SU-DHL-6 (cell line): ENCODE measurements around the gene RIPOR2.
"Not testable (repeated sequence)": the region's sequence is repeated elsewhere in the genome, so short reads cannot be mapped to it uniquely, and the experiment has no call there.

ENCODE experiments used
- H2AFZ ChIP-seq: fragments of 200-600 bp; sonication (generic); 2 replicates; pipeline ENCODE4 v1.6.1; 2014; ENCODE audit warnings: low read depth, mild to moderate bottlenecking, moderate library complexity, mixed read lengths, antibody characterized with exemption, low read length; ENCODE audit not compliant: severe bottlenecking
- H3F3A ChIP-seq: fragments of 200-600 bp; shearing (Covaris generic); 2 replicates; pipeline ENCODE4 v1.6.0; 2016; ENCODE audit warnings: antibody characterized with exemption, mild to moderate bottlenecking; ENCODE audit not compliant: insufficient read depth
- H3K27ac ChIP-seq: fragments of 200-600 bp; sonication (generic); 2 replicates; pipeline ENCODE4 v1.5.1; 2016; ENCODE audit warnings: low read depth, mild to moderate bottlenecking, low read length, moderate library complexity, mixed read lengths
- H3K27me3 ChIP-seq: fragments of 200-600 bp; sonication (generic), shearing (Covaris generic); 2 replicates; pipeline ENCODE4 v1.6.0; 2014; ENCODE audit warnings: mild to moderate bottlenecking, low read length
- H3K36me3 ChIP-seq: fragments of 200-600 bp; sonication (generic); 2 replicates; pipeline ENCODE4 v1.6.1; 2014; ENCODE audit warnings: mild to moderate bottlenecking, low read length, mixed read lengths
- H3K4me2 ChIP-seq: fragments of 300-600, 200-600 bp; shearing (Covaris generic), sonication (generic); 2 replicates; pipeline ENCODE4 v1.6.0; 2014; ENCODE audit warnings: low read length, low read depth, mild to moderate bottlenecking; ENCODE audit not compliant: poor library complexity, severe bottlenecking
- H3K4me3 ChIP-seq: fragments of 200-600 bp; sonication (generic); 2 replicates; pipeline ENCODE4 v1.5.1; 2014; ENCODE audit warnings: antibody characterized with exemption, low read length, mild to moderate bottlenecking, mixed read lengths; ENCODE audit not compliant: insufficient read depth, poor library complexity, severe bottlenecking
- H3K79me2 ChIP-seq: fragments of 200-600 bp; sonication (generic); 2 replicates; pipeline ENCODE4 v1.6.1; 2014; ENCODE audit warnings: mild to moderate bottlenecking, low read length, moderate library complexity; ENCODE audit not compliant: insufficient read depth
- H3K9ac ChIP-seq: fragments of 200-600 bp; sonication (generic); 2 replicates; pipeline ENCODE4 v1.7.0; 2014; ENCODE audit warnings: mild to moderate bottlenecking, low read length
- H3K9me2 ChIP-seq: fragments of 200-600 bp; sonication (generic); replicated peaks from 2 replicates; pipeline ENCODE4 v1.6.1; 2014; ENCODE audit warnings: low read length; ENCODE audit not compliant: insufficient read depth
- H3K9me3 ChIP-seq: fragments of 200-600 bp; sonication (generic); 2 replicates; pipeline ENCODE4 v1.6.1; 2014; ENCODE audit warnings: low read length, mixed read lengths; ENCODE audit not compliant: insufficient read depth
- H4K20me1 ChIP-seq: fragments of 200-600 bp; sonication (generic); 2 replicates; pipeline ENCODE4 v1.6.1; 2014; ENCODE audit warnings: low read depth, mild to moderate bottlenecking, antibody characterized with exemption, low read length, moderate library complexity, mixed read lengths
- CTCF ChIP-seq: fragments of 200-600 bp; sonication (generic); IDR thresholded peaks from one replicate; pipeline ENCODE4 v1.5.1; 2017; ENCODE audit warnings: antibody characterized with exemption, mild to moderate bottlenecking, low read length, moderate library complexity; ENCODE audit not compliant: insufficient read depth, poor library complexity, severe bottlenecking
- EZH2phosphoT487 ChIP-seq: fragments of 200-600 bp; sonication (generic), shearing (Covaris generic); conservative IDR thresholded peaks from 2 replicates; pipeline ENCODE4 v1.6.1; 2018; ENCODE audit warnings: mild to moderate bottlenecking, antibody characterized with exemption, low read length, moderate library complexity, mixed read lengths

The RIPOR2 gene

DNA sequence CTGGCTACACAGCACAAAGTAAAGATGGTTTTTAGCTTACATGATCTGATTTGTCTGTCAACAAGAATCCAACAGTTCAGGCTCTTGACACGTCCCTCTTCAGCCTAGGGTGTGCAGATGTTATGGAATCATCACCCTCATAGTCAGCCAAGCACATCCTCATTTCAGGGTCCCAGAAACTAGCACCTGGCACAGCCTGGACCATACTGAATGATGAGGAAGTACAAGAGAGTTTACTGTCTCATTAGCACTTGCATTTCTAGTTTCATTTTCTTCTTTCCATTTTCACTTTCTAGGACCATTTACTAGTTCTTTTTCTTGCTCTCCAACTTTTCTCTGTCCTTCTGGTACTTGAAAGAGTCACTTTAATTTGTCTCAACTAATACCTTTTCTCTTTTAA is 6.5 kb downstream of the RIPOR2 start:
- H3K27ac ChIP-seq, result peak overlapping the region; percentile 92
- no peak overlapping the region for H2AFZ ChIP-seq
- peaks cover 26% of the 10 kb centered on the region for H3K36me3 ChIP-seq
- TF ChIP-seq EZH2phosphoT487 (no peak), CTCF (no peak)
- peaks cover 30% of the 10 kb centered on the region for H4K20me1 ChIP-seq
- H3K4me3 ChIP-seq, result peak overlapping the region; percentile 6
- no peaks in the 10 kb centered on the region for H3K9me2 ChIP-seq
- no peaks in the 10 kb centered on the region for H3K27me3 ChIP-seq
- peaks cover 98% of the 10 kb centered on the region for H3K79me2 ChIP-seq
- no peaks in the 10 kb centered on the region for H3K9me3 ChIP-seq
- peak overlapping the region; percentile 19; the same call in 1 of the 2 replicates for H3K9ac ChIP-seq
- peaks cover 70% of the 10 kb centered on the region for H3F3A ChIP-seq
- H3K4me2 ChIP-seq, result peak overlapping the region; percentile 88

DNA sequence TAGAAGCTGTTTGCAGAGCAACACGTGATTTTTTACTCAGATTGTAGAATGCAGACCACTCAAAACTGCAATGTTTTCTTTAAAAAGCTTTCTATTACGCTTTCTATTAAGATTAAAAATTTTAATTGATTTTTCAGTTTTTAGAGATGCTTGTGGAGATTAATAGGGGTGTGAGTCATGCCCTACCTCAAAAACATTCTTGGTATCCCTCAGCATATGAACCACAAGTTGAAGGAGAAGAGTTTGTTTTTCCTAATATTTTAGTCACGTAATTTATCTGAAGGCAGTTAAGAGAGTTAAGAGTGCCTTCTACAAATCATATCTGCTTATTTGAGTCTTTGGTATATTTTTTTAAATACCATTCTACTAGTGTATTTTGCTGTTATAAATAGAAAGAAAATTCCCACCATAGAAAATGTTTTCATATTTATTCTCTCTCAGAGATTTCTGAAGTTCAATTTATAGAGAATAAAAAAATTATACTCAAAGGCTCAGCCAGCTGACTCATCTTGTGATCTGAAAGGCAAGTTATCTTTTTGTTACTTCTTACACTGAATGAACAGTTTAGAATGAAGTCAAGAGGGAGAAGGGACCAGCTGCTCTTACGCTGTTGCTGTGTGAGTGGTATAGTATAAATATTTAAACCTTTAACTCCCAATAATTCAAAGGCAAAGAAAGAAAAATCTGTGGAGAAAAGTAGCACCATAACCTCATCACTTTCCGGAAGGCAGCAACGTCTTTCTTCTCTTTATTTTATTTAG is 7.6 kb downstream of the RIPOR2 start:
- no peaks in the 10 kb centered on the region for H3K9me2 ChIP-seq
- H3K79me2 ChIP-seq, result peaks cover 98% of the 10 kb centered on the region
- peak overlapping the region; percentile 88 for H3K4me2 ChIP-seq
- no peaks in the 10 kb centered on the region for H3K9me3 ChIP-seq
- peaks cover 30% of the 10 kb centered on the region for H4K20me1 ChIP-seq
- no peak overlapping the region for H2AFZ ChIP-seq
- TF ChIP-seq CTCF, result no peak
- no peak for TF ChIP-seq EZH2phosphoT487
- H3K9ac ChIP-seq, result peak overlapping the region; percentile 19
- H3K36me3 ChIP-seq, result peaks cover 26% of the 10 kb centered on the region
- peak overlapping the region; percentile 92 for H3K27ac ChIP-seq
- peak overlapping the region; percentile 6 for H3K4me3 ChIP-seq
- peaks cover 59% of the 10 kb centered on the region for H3F3A ChIP-seq
- no peaks in the 10 kb centered on the region for H3K27me3 ChIP-seq

DNA sequence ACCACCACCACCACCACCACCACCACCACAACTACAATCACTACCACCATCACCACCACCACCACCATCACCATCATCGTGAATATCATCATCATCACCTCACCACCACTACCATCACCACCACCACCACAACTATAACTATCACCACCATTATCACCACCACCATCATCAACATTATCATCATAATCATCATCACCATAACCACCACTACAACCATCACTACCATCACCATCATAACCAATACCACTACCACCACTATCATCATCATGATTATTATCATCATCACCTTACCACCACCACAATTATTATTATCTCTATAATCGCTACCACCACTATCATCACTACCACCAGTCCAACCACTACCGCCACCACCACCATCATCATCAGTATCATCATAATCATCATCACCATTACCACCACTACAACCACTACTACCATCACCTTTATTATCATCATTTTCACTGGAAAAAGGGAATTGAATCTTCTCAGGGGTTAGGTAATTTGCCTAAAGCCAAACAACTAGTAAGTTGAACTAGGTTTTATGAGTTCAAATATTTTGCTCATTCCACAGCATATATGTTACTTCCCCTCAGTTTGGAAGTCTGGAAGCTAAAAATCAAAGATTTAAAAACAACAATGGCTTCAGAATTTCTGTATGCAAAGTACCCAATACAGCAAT is 8.3 kb downstream of the RIPOR2 start:
- peaks cover 99% of the 10 kb centered on the region for H3K79me2 ChIP-seq
- H3K4me2 ChIP-seq, result peak overlapping the region; percentile 88
- TF ChIP-seq CTCF (no peak), EZH2phosphoT487 (no peak)

DNA sequence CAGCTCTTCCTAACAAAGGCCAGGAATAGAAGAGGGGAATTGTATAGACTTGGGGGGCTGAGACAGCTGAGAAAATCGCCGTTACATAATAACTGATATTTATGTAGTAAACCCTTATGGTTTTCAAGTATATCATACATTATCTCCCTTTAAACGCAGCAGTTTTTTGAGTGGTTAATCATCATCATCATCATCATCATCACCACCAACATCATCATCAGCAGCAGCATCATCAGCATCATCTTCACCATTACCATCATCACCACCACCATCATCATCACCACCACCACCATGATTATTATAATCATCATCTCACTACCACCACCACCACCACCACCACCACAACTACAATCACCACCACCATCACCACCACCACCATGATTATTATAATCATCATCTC is 9.1 kb downstream of the RIPOR2 start:
- not testable (repeated sequence) for H3K9ac ChIP-seq, H2AFZ ChIP-seq, H3K27me3 ChIP-seq, H3K4me3 ChIP-seq, H3K9me3 ChIP-seq, H3K9me2 ChIP-seq
- peak overlapping the region; percentile 8 for H3K27ac ChIP-seq
- H3K36me3 ChIP-seq, result peaks cover 26% of the 10 kb centered on the region
- peaks cover 99% of the 10 kb centered on the region for H3K79me2 ChIP-seq
- peaks cover 50% of the 10 kb centered on the region for H3F3A ChIP-seq
- H4K20me1 ChIP-seq, result peaks cover 30% of the 10 kb centered on the region
- H3K4me2 ChIP-seq, result peak overlapping the region; percentile 22

More for the DNA sequence above, 8.3 kb downstream of the RIPOR2 start:
- Histone ChIP-seq H3K27me3 (no peaks in the 10 kb centered on the region), H2AFZ (no peak overlapping the region), H3K9me3 (no peaks in the 10 kb centered on the region), H3K4me3 (no peak overlapping the region), H3F3A (peaks cover 51% of the 10 kb centered on the region), H3K9me2 (no peaks in the 10 kb centered on the region), H3K36me3 (peaks cover 26% of the 10 kb centered on the region), H3K27ac (peak overlapping the region; percentile 92; the same call in 1 of the 2 replicates), H3K9ac (no peak overlapping the region), H4K20me1 (peaks cover 30% of the 10 kb centered on the region)
